ENCODE data around the gene POLRMT.

The POLRMT gene

GRCh38 chr19:580274-580835 lies 53.0 kb downstream of the POLRMT start:
- no peak for DNase-seq (ENCODE audit: extremely low read depth, insufficient read length)
- Histone ChIP-seq H3K27me3 (replicated peaks; ENCODE audit: control insufficient read depth, insufficient read depth, low read length) (no peaks in the 10 kb centered on the region), H3K4me3 (replicated peaks; ENCODE audit: low read depth, low read length) (no peak overlapping the region), H3K36me3 (ENCODE audit: control insufficient read depth, insufficient read depth, low read length) (peaks cover 39% of the 10 kb centered on the region)
- TF ChIP-seq, protein P1, sequence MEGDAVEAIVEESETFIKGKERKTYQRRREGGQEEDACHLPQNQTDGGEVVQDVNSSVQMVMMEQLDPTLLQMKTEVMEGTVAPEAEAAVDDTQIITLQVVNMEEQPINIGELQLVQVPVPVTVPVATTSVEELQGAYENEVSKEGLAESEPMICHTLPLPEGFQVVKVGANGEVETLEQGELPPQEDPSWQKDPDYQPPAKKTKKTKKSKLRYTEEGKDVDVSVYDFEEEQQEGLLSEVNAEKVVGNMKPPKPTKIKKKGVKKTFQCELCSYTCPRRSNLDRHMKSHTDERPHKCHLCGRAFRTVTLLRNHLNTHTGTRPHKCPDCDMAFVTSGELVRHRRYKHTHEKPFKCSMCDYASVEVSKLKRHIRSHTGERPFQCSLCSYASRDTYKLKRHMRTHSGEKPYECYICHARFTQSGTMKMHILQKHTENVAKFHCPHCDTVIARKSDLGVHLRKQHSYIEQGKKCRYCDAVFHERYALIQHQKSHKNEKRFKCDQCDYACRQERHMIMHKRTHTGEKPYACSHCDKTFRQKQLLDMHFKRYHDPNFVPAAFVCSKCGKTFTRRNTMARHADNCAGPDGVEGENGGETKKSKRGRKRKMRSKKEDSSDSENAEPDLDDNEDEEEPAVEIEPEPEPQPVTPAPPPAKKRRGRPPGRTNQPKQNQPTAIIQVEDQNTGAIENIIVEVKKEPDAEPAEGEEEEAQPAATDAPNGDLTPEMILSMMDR (IDR thresholded peaks at IDR 0.05; ENCODE audit: insufficient read depth, low read length, poor library complexity, severe bottlenecking): no peak

GRCh38 chr19:579842-580155 lies 53.5 kb downstream of the POLRMT start:
- TF ChIP-seq, protein P1 (IDR thresholded peaks at IDR 0.05; ENCODE audit: insufficient read depth, low read length, poor library complexity, severe bottlenecking): no peak
- H3K36me3 ChIP-seq (ENCODE audit: control insufficient read depth, insufficient read depth, low read length): peaks cover 39% of the 10 kb centered on the region

GRCh38 chr19:579111-579841 lies 54.1 kb downstream of the POLRMT start:
- DNase-seq (ENCODE audit: extremely low read depth, insufficient read length): no peak
- TF ChIP-seq, protein P1 (IDR thresholded peaks at IDR 0.05; ENCODE audit: insufficient read depth, low read length, poor library complexity, severe bottlenecking): no peak
- Histone ChIP-seq H3K27me3 (replicated peaks; ENCODE audit: control insufficient read depth, insufficient read depth, low read length) (no peaks in the 10 kb centered on the region), H3K36me3 (ENCODE audit: control insufficient read depth, insufficient read depth, low read length) (peaks cover 39% of the 10 kb centered on the region), H3K4me3 (replicated peaks; ENCODE audit: low read depth, low read length) (no peak overlapping the region)

More at GRCh38 chr19:579842-580155, 53.5 kb downstream of the POLRMT start:
- Histone ChIP-seq H3K27me3 (replicated peaks; ENCODE audit: control insufficient read depth, insufficient read depth, low read length) (no peaks in the 10 kb centered on the region), H3K4me3 (replicated peaks; ENCODE audit: low read depth, low read length) (no peak overlapping the region)
- DNase-seq (ENCODE audit: extremely low read depth, insufficient read length): no peak

- DNase-seq (ENCODE audit: extremely low read depth, insufficient read length): no peak
- Histone ChIP-seq H3K27me3 (replicated peaks; ENCODE audit: control insufficient read depth, insufficient read depth, low read length) (no peaks in the 10 kb centered on the region), H3K4me3 (replicated peaks; ENCODE audit: low read depth, low read length) (no peak overlapping the region), H3K36me3 (ENCODE audit: control insufficient read depth, insufficient read depth, low read length) (peaks cover 38% of the 10 kb centered on the region)
- TF ChIP-seq, protein P1 (IDR thresholded peaks at IDR 0.05; ENCODE audit: insufficient read depth, low read length, poor library complexity, severe bottlenecking): no peak
Measured at GRCh38 chr19:577439-578392, 55.6 kb downstream of the POLRMT start.

DNA sequence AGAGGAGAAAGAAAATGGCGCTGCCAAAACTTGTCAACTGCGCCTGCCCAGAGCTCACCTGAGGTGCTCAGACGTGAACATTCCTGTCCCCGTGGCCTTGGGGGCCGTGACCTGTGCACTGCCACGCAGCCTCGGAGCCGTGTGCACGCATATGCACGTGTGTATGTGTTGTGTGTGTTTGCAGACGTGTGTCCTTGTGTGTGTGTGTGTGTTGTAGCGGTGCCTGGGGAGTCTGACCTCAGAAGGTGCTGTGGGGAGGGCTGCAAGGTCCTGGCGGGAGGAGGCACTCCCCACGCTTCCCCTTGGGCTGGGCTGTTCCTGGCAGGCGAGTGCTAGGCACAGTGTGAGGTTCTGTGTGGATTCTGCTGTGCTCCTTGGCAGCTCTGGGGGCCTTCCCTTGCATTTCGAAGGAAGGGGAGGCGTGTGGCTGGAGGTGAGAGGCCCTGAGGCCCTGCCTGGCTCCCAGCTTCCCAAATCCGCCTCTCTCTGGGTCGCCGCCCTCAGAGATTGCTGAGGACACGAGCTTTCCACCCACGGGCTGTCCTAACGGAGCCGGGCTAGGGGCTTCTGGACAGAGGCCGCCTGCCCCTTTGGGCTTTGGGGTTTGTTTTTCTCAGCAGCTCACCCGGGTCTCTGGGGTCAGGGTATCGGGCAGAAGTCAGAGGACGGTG lies 56.4 kb downstream of the POLRMT start:
- DNase-seq (ENCODE audit: extremely low read depth, insufficient read length): no peak
- H3K36me3 ChIP-seq (ENCODE audit: control insufficient read depth, insufficient read depth, low read length): peaks cover 36% of the 10 kb centered on the region
- no peak overlapping the region for H3K4me3 ChIP-seq (replicated peaks; ENCODE audit: low read depth, low read length)
- TF ChIP-seq, protein P1 (IDR thresholded peaks at IDR 0.05; ENCODE audit: insufficient read depth, low read length, poor library complexity, severe bottlenecking): no peak
- H3K27me3 ChIP-seq (replicated peaks; ENCODE audit: control insufficient read depth, insufficient read depth, low read length): no peaks in the 10 kb centered on the region
